NCI-H2227 (cell line): ENCODE data around the gene PLXNA2.

Source experiments
- DNase-seq: peaks from one replicate; lab custom pipeline; 2025; ENCODE audit not compliant: unreplicated experiment; lab: John Stamatoyannopoulos, UW

The PLXNA2 gene

DNA sequence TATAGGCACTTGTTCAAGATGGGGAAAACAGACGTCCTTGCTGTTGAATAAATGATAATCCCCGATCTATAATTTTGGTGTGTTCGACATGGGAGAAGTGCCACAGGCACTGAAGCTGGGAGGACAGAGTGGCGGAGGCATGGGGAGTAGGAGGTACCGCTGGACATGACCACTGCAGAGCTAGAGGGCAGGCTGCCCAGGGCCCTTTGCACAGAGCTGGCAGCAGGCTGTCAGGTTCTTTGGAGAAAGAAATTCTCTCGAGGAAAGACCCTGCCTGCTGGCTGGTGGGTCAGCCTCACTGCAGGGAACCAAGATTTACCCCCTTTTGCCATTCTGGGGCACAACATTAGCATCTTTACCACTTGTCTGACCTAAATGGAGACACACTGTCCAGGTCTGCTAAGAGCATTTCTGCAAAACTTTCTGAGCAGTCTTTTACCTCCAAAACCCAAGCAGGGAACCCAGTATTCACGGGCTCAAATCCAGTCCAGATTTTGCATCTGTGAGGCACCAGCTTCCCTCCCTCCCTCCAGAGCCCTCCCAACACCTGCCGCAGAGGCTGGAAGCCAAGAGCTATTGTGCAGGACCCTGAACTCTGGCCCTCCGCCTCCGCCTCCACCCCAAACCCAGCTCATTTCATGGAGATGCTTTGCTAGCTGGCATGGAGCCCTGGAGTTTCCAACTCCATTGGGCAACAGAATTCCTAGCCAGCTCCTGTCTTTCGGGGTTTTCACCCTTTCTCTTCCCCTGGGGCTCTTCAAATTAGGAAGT is 142.3 kb downstream of the PLXNA2 start:
- peak; percentile 84 for DNase-seq

DNA sequence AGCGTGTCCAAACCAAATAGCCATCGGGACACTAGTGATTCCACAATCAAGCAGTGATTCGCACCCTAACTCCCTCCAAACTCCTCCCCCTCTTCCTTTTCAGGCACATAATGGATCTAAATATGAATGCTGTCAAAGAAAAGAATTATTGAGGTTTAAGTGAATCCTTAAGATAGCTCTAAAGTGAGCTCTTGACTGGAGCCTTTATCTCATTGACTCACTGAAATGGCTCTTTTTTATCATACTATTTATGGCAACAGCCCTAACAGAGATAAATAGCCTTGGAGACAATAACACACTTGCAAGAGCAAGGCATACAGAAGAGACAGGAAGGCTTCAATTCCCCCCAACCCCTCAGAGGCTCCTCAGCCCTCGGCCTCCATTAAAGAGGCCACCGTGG is 143.3 kb downstream of the PLXNA2 start:
- DNase-seq = peak; percentile 89

DNA sequence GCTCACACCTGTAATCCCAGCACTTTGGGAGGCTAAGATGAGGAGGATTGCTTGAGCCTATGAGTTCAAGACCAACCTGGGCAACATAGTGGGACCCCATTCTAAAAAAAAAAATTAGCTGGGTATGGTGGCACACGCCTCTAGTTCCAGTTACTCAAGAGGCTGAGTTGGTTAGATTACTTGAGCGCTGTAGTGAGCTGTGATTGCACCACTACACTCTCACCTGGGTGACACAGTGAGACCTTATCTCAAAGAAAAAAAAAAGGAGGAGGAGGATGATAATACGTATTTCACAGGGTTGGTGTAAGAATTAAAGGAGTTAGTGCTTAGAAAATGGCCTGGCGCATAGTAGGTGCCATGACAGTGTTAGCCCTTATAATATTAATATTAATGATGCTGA is 144.1 kb downstream of the PLXNA2 start:
- no peak for DNase-seq

DNA sequence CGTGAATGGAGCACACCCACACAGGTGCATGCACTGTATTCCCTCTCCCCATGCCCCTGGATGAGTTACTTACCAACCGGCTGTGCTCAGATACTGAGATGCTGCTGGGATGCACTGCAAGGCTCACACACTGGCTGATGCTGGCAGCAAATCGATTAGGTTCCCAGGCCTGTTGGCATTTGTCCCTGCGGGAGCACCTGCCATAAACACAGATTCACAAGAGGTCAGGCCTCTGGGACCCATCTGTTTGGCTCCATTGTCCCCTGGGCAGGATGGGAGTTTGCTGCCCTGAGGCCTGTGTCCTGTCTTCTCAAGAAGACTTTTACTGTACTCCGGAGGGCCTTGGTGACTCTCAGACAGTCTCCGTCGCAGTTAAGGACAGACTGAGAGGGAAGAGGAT is 145.4 kb downstream of the PLXNA2 start:
- DNase-seq = no peak

DNA sequence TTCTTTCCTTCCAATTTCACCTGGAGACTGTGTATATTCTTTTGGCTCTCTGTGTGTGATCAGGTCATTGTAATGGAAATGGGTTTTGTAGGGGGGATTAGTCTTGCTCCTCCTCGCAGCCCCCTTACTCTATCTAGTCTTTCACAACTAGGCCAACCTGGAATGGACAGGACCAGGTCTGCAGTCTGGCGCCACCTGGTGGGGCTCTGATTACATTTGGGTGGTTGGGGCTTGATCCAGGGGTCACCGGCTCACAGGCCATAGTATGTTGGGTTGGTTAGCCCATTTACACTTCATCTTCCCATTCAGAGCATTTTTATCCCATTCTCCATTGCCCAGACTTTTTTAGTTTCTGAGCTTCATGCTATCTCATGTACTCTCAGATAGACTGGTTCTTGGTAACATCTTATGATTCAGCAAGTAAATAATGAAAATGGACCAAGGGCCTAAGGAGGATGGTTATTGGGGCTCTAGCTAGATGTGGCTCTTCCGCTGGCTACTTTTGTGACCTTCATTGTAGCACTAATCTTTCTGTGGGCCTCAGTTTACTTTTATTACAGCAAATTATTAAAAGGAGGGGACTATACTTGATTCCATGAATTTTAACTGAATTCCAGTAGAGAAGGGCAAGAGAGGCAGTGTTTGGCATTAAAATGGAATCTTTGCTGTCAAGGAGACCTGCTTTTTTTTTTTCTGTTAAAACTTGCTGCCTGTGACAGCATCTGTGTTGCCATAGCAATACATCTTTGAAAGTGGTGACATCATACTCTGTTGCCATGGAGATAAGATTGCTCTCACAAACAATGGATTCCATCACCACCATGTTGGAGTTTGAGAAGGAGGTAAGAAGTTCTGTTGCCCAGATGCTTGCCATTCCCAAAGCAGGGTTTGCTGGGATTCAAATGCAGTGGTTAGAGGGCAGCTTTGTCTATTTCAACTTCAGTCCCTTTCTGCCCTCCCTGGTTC is 150.1 kb downstream of the PLXNA2 start:
- DNase-seq = peak; percentile 67

DNA sequence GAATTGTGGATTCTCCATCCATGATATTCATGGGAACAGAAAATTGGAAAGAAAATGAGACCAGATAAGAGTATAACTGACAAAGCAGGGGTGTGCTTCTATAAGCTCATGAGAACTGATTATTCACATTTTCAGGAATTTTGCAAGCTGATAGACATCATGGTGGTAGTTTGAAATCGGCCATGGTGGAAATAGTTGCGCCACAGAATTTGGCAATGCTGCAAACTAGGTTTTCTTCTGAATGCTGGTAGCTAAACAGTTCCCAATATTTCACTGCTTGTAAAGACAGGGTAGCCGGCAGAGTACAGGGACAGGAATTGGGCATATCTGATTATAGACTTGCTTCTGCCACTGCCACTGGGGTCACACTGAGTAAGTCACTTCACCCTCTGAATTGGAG is 151.1 kb downstream of the PLXNA2 start:
- no peak for DNase-seq

DNA sequence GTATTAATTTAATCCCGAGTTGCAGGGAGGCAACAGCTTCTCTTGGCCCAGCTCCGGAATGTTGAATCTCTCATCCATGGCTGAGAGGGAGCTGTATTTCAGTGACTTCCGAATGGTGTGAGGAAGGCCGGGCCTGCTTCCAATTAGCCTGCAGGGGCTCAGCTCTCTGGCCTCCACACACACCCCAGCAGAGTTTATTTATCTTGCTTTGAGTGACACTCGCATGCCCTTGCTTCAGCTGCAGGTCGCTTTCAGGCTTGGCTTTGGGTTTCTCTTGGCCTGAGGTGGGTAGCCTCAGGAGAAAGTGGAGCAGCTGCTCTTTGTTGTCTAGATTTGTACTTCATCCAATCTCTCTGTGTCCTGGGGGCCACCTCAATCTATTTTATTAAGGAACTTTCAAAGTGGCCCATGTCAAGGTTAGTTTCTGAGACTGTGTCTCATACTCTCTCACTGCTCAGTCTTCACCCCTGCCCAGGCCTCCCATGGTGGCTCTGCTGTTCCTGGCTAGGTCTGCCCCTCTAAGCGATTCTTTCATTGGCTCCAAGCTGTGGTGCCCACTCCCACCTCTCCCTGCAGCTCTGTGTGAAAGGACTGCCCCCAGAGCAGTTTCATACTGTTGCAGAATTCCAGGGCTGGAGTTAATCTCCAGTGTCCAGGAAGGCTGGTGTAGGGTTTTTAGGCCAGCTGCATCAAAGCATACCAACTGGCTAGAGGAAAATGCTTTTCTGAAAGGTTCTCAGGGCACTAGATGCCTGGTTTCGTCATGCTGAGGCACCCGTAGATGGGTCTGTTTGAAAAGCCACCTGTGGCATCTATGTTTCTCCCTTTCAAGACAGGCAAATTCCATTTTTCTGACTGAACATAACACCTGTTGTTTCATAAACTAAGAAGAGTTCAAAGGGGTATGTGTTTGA is 153.5 kb downstream of the PLXNA2 start:
- DNase-seq = no peak

DNA sequence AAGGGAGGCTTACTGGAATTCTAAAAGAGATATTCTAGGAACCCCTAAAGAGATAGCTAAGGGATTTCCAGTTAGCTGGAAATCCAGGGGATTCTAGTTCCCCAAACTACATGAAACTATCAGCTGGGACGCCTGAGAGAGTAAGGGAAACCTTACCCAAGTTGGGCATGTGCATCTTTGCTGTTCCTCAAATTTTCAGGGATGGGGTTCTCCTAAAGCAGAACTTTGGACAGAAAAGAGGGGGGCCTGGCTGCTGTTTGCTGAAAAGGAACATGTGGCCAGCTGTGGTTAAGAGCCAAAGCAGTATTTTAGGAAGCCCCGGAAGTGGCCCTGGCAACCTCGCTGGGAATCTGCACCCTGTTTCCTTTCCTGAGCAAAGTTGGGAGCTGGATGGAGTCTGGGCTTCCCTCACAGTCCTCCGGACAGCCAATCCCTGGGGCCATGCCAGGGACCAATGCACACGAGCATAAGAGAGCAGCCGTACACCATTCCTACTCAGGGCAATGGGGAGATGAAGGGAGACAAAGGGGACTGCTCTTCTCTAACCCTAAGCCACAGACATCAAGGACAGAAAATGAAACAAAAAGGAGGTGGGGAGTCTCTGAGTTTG is 154.3 kb downstream of the PLXNA2 start:
- DNase-seq = no peak

DNA sequence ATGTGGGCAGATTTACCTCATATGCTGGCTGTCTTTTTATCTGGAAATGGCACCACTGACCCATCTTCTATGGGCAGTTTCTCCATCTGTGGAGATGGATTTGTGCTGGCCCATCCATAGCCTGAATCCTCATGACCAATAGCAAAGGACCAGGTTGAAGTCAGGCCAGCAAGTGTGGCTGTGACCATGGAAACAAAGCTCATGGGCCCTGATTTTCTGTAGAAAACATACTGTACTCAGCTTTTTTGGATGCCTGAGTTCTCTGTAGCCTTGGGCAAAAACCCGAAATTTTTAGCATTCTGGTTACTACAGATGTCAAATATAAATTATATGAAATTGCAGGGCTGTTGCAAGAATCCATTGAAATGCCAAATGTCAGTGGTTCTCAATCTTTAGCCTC is 155.0 kb downstream of the PLXNA2 start:
- DNase-seq = no peak

DNA sequence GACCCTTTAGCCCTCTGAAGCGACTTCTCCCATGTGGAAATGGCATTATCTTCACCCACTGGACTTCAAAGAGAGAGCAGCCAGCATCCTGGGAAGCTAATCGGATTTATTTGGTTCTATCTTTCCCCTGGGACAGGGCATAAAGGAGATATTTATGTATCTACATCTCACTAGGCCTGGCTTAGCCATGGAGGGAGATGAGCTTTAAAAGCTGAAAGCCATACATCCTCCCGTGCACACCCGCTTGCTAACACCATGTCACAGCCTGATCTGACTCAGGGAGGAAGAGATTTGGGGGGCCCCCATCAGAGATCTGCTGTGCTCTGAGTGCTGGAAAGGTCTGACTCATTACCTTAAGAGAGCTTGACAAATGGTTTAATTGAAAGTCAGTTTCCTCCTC is 155.9 kb downstream of the PLXNA2 start:
- no peak for DNase-seq

DNA sequence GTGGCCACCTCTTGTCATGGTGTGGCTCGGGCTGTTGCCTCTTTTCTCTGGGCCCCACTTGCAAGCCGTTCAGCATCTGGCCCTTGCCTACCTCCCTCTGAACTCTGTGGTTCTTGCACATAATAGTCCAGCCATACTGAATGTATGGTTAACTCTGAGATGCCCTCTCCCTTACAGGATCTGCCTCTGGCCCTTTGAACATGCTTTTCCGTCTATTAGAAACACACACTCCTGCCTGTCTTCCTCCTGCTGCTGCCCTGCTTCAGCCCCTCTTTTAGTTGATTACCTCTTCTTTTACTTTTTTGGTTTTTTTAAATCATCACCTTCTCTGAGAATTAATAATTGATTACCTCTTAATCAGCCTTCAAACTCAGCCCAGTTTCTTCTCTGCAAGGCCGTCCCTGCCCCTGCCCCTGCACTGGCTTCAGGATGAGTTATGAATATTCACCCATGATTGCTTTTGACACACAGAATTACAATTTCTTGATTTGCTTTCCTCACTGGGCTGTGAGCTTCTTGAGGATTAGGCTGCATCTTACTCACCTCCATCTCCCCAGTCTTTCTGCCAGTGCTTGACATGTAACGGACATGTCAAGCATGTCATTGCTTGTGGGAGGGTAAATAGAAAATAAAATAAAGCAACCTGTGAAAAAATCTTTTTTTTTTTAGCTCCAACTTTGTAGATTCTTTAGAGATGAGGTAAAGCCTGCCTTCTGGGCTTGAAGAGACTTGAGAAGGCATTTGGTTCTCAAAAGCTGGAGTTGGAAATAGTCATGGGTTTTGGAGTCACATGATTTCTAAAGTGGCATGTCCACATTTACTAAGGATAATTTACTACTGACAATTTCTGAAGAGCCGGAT is 158.3 kb downstream of the PLXNA2 start:
- DNase-seq = no peak

DNA sequence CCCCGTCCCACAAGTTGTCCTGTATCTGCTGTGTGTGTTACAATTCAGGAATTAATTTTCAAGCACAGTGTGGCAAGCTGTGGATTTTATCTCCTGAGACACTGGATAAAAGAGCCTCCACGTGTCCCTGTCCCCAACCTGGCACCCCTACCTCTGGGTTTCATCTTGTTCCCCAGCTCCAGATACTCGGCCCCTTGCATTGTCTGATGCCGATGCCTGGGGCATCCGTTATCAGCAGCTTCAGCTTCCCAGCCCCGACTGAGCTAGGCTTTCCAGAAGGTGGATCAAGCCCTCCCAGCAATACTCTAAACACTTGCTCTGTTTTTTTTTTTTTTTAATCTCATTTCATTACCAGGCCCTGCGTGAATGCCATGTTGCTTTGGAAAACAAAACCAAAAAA is 159.4 kb downstream of the PLXNA2 start:
- DNase-seq = no peak

DNA sequence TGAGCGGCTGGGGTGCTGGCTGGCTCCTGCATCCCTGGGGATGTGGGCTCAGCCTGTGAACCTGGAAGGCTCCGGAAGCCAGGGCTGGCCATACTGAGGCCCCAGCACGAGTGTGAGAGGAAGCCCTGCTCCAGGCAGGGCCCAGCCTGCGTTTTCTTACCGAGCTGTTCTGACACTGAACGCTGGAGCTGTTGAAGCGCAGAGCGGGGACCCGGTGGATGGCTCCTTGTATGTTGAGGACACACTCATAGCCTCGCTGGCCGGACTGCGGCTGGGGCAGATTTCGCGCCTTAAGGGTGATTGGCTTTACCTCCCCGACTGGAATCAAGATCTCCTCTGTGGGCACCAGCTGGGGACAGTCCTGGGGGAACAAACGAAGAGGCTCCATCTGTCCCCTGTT is 160.0 kb downstream of the PLXNA2 start:
- DNase-seq = no peak

DNA sequence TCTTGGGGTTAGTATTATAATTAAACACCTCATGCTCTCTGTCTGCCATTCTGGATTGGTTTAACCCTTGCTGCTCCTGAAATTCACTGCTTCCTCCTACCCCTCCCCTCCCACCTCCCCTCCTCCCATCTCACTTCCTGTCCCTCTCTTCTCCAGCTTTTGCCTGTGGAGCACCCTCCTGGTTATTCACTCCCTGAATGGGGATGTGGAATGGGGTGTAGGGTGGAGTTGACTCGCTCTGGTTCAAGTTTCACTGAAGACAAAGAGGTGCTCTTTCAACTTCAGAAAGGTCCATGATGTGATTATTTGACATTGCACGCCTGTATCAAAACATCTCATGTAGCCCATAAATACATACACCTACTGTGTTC is 160.5 kb downstream of the PLXNA2 start:
- no peak for DNase-seq

DNA sequence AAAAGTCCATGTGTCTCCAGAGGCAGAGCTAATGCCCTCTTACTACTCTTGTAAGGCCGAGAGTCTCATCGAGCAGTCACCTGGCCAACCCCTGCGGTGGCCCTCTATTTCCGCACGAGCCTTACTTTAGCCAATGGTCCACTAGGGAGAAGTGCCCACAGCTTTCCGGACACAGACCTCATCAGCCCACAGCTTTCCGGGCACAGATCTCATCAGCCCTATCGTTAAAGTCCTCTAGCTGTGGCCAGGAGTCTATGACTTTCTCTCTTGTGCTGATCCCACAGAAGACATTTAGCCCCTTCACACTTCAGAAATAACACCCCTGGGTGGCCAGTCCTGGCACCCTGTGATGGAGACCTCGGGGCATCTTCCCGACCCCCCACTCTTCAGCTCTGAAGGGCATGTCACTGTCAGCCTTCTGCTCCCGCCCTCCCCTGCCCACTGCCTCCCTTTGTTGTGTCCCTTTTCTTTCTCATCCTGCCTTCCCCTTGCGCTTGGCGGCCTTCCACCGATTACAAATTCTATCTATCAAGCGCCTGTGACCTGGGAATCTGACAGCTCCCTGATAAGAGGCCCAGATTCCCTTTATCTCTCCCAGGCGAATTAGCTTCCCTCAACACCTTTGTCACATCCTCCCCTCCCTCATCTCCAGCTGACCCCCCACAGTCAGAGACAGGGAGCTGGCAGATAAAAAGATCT is 161.0 kb downstream of the PLXNA2 start:
- DNase-seq = no peak

DNA sequence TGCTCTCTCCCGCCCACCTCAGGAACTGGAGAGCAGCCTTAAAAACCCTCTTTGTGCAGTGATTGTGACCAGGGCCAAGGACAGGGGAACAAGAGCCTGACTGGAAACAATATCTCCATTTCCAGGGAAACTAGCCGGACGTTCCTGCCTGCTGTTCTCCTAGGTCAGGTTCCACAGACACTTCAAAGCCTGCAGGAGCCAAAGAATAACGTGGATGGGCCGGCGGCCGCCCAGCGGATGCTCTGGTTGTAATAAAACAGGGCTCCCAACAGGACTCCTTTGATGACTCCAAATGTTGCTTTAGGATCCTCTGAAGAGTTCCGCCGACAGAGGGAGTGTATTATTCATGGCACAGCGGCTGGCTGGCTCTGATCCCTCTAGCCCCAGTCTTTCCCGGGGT is 162.2 kb downstream of the PLXNA2 start:
- no peak for DNase-seq

DNA sequence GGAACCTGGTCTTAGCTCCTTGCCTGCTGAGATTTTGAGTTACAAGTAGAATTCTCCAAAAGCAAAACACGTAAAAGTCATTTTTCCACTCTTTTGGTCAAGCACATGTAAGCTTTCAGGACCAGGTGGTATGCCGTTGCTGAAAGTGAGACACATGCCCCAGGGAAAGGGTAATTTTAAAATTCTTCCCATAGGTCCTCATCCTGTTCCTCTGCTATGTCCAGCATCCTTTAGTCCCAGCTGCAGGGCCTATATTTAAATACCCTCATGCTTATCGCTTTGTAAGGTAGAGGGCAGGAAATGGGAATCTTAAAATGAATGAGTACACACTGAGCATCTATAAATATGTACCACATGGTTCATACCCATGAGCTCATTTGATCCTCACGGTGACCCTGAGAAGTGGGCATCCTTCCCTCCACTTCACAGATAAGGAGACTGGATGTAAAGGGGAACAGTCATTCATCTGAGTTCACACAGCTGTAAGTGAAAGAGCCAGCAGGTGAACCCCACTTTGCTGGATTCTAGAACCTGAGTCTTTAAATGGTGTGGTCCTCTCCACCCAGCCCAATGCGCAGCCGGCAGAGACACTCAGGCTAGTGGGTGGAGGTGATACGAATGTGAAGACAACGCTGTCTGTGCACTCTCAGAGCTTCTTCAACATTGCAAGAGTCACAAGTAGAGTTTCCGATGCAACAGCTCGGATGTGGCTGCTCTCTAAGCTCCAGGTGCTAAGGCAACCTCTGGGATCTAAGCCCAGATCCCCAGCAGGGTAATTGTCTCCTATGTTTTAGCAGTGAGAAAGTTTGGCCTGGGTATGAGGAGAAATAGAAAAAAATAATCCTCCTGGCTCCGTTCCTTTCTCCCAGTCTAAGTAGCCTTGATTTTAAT is 163.5 kb downstream of the PLXNA2 start:
- no peak for DNase-seq

DNA sequence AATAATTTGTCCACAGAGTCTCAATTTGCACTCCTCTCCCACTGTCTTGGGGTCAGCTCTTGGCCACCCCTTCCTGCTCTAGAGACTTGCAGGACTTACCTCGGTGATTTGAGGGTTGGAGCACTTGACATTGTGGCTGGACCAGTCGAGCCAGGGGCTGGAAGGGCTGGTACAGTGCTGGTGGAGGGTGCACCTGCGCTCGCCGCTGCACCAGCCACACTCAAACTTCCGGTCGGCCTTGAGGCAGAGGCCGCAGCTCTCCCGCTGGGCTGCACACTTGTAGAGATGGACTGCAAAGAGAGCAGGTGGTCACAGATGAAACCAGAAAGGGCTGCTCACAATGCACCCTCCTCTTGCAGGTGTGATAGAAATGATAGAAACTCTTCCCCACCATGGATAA is 165.0 kb downstream of the PLXNA2 start:
- no peak for DNase-seq
